HG03432 (cell line): ENCODE measurements around the gene MT2A.

Experiments used
- ATAC-seq: cut with Tn5 transposase; IDR thresholded peaks from one replicate; pipeline ENCODE4 v1.9.1; 2021; ENCODE audit warnings: mild to moderate bottlenecking, moderate library complexity; ENCODE audit not compliant: unreplicated experiment

Gene MT2A

DNA sequence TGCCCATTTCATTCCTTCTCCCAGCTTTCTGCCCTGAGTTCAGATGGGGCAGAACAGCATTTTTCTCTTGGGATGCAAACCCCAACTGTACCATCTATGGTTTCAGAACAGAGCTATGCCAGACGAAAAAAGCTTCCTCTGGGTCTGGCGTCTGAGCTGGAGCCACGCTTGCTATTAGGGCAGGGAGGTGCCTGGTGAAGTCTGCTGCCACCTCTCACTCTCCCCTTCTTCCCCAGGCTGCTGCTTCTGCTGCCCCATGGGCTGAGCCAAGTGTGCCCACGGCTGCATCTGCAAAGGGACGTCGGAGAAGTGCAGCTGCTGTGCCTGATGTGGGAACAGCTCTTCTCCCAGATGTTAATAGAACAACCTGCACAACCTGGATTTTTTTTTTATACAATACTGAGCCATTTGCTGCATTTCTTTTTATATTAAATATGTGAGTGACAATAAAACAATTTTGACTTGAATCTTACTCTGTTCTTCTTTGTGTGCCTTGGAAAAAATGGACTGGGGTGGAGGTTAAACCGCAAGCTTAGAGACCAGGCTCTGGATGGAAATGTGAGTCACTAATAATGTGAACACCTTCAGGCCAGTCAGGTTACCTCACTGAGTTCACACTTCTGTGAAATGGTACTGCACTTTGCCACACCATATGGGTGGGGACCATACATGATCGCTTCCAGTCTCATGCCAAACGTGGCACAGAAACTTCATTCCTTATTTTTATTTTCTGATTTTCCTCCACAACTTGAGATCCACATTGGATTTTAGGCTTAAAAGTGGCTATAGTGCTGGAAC lies 28.4 kb downstream of the MT2A start:
- ATAC-seq = no peak

GRCh38 chr16:56637814-56638750 lies 29.7 kb downstream of the MT2A start, which contains the start of gene MT1A:
Gene MT1A, plus strand, starts transcription at chr16:56638666. Its CDS starts 73 bp downstream, at chr16:56638739.
- ATAC-seq = no peak

GRCh38 chr16:56639045-56639444 lies 30.7 kb downstream of the MT2A start:
- no peak for ATAC-seq

GRCh38 chr16:56640076-56640475 lies 31.7 kb downstream of the MT2A start:
- ATAC-seq = no peak

GRCh38 chr16:56641166-56641565 lies 32.8 kb downstream of the MT2A start:
- ATAC-seq = no peak

DNA sequence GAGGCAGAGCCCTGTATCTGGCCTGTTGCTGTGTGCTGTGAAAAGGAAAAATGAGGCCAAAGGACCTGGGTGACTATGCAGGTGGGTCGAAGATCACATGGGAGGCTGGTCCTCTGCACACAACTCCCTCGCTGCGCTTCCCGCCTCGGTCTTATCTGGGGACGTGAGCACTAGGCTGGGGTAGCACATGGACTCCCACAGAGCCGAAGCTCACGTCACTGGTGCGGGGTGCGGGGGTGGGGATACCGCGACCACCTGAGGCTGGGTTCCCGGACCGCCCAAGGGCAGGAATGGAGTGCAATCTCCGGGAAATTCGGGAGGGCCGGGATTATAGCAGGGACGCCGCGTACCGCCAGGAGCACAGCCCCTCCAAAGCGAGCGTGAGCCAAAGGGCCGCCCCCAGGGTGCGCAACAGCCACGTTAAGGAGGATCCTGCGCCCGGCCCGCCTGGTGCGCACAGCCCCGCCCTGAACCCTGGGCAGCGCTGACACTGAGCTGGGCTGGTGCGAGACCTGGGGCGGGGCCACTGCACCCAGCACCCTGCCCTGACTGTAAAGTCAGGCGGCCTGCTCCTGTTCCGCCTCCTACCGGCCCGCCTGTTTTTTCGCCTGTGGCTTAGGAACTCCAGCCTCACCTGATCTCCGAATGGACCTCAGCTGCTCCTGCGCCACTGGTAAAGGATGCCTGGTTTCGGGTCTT lies 34.8 kb downstream of the MT2A start:
- ATAC-seq = peak; percentile 80

DNA sequence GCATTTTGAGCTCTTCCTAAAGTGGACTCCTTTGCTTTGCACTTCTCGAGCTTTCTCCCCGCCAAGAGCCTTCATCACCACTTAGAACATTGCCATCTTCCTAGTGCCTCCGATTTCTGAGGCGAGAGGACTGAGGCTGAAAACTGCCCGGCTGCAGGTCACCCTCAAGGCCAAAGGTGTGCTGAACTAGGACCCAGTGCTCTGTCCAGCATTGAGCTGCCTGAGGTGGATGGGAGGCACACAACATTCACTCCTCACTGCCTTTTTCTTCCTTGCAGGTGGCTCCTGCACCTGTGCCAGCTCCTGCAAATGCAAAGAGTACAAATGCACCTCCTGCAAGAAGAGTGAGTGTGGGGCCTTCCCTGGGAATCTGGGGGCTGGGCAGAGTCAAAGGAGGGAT lies 35.4 kb downstream of the MT2A start:
- ATAC-seq = no peak

DNA sequence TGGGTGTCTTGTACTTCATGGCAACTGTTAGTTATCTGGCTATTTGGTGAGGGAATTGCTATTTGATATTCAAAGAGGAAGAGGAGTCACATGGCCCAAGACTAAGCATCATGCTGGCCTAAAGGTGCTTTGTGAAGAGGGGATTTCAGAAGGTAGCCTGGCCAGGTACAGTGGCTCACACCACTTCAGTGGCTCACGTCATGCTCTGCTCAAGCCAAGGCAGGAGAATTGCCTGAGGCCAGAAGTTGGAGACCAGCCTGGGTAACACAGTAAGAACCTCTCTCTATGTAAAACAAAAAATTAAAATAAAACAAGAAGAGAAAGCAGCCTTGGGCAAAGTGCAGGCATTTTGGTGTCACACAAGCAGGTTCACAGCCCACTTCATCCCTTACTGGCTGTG lies 36.9 kb downstream of the MT2A start:
- no peak for ATAC-seq

DNA sequence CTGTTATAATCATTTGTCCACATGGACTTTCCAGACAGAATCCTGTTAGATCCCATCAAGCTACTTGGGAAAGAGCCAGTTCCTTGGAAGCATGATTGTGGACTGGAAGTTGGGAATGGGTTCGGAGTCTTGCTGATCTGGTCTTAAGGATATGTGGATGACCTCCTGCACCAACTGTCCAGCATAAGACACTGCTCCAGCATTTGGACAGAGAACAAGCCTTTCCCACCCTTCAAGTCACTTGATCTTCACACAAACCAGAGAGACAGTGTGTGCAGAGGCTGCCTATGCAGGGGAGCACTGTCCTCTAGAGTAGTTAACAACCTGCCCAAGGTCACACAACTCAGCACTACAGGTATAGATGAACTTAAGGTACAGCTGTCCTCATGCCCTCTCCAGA lies 37.5 kb downstream of the MT2A start:
- ATAC-seq = no peak

DNA sequence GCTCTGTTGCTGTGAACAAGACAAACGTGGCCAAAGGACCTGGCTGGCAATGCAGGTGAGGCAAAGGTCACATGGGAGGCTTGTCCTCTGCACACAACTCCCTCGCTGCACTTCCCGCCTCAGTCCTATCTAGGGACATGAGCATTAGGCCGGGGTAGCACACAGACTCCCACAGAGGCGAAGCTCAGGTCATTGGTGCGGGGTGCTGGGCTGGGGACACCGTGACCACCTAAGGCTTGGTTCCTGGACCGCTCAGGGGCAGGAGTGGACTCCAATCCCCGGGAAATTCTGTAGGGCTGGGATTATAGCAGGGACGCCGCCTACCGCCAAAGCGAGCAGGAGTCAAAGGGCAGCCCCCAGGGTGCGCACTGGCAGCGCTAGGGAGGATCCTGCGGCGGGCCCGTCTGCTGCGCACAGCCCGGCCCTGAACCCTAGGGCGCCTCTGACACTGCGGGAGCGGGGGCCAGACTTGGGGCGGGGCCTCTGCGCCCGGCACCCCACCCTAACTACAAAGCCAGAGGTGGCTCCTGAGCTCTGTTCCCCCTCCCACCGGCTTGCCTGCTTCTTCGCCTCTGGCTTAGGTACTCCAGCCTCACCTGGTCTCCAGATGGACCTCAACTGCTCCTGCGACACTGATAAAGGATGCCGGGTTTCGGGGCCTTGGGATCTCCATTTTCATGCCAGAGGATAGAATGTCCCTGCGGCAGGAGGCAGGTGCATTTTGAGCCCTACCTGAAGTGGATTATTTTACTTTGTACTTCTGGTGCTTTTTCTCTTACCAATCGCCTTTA lies 39.5 kb downstream of the MT2A start:
- ATAC-seq = no peak

DNA sequence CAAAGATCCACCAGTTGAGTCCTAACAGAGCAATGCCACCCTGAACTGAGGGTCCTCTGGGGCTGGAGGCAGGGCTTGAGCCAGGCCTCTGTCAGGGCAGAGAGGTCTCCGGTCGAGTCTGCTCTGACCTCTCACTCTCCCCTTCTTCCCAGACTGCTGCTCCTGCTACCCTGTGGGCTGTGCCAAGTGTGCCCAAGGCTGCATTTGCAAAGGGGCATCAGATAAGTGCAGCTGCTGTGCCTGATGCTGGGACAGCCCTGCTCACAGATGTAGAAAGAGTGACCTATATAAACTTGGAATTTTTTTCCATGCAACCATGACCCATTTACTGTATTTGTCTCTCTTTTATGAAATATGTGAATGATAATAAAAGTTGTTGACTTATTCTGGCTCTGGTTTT lies 40.9 kb downstream of the MT2A start:
- ATAC-seq = no peak

GRCh38 chr16:56649820-56650219 lies 41.4 kb downstream of the MT2A start:
- no peak for ATAC-seq

- ATAC-seq = no peak
Observed at GRCh38 chr16:56651586-56651985, 43.2 kb downstream of the MT2A start, which contains the start of gene MT1B. Gene MT1B, plus strand, starts transcription at chr16:56651886. Its CDS starts 68 bp downstream, at chr16:56651954.

- no peak for ATAC-seq
Observed at GRCh38 chr16:56652600-56652999, 44.2 kb downstream of the MT2A start.

- no peak for ATAC-seq
Observed at GRCh38 chr16:56653218-56653617, 44.8 kb downstream of the MT2A start.

GRCh38 chr16:56657555-56658326 lies 49.4 kb downstream of the MT2A start, which contains the start of gene MT1F:
Gene MT1F, plus strand, starts transcription at chr16:56657959. Its CDS starts 100 bp downstream, at chr16:56658059.
- ATAC-seq = peak; percentile 57

DNA sequence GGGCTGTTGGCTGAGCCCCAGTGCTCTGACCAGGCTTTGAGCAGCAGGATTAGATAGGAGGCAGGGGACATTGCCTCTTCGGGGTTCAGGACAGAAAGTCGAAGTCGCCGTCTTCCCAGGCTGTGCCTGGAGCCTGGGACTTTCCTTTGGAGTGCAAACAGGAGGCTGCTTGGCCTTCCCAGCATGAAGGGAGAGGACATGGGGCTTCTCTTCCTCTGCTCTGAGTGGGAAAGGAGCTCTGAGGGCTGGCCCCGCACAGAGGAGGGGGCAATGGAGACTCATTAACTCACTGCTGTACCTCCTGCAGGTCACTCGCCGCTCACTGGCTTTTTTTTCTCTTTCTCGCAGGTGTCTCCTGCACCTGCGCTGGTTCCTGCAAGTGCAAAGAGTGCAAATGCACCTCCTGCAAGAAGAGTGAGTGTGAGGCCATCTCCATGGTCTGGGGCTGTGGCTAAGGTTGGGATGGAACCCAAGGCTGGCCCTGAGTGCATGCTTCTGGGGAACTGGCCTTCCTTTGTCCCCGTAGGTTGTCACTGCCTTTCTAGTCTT lies 50.0 kb downstream of the MT2A start:
- no peak for ATAC-seq
